ENCODE data around the gene SLC9A8.

- no peak for TF ChIP-seq CTCF (IDR thresholded peaks at IDR 0.05)
- TF ChIP-seq POLR2A (IDR thresholded peaks at IDR 0.05): no peak
- no peak for TF ChIP-seq POLR2AphosphoS5 (IDR thresholded peaks at IDR 0.05; ENCODE audit: insufficient read depth in 1 of 2, low read depth in 1 of 2)
Observed at GRCh38 chr20:49893242-49894072, 80.8 kb downstream of the SLC9A8 start.

Data from vagina (tissue), 2 donors.